Measurements from ENCODE around the gene VSNL1. TPM values are rescaled to one million over a fixed set of nuclear protein-coding genes. Genes with fewer than 3 reads are reported as not detected.

Gene VSNL1
- total RNA-seq, 1 experiment from 2014 or later = not detected

DNA sequence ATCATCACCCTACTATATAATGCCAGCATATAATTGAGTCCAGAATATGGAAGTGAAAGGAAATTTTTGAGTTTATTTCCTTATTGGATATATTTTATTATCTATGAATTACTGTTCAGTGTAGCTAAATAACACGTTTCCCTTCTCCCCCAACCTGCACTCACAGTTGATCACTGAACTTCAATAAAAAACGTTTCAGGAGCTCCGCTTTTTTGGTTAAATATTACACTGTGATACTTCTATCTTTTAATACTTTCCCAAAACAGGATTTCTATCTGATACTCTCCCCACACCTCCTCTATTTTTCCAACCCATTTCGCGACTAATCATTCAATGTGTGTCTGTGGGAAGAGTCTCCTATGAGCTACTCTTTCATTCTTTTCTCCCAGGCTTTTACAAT lies 7.2 kb downstream of the VSNL1 start:
- H3K4me1 ChIP-seq (ENCODE audit: insufficient read depth, low read length) = no peaks in the 10 kb centered on the region
- no peak overlapping the region for H3K4me3 ChIP-seq (ENCODE audit: low read length)
- H3K27ac ChIP-seq (ENCODE audit: low read length) = no peak overlapping the region
- H2AFZ ChIP-seq (ENCODE audit: low read length) = no peak overlapping the region
- no peaks in the 10 kb centered on the region for H3K79me2 ChIP-seq (ENCODE audit: low read length)
- ATAC-seq (no peak), DNase-seq (no peak)
- no TSS peak for BruUV-seq (replicated peaks)
- H3K9ac ChIP-seq (ENCODE audit: low read length) = no peak overlapping the region
- H3K4me2 ChIP-seq (ENCODE audit: low read length) = no peak overlapping the region
- TF ChIP-seq EZH2phosphoT487 (IDR thresholded peaks at IDR 0.05; ENCODE audit: borderline replicate concordance, low read length) (no peak), EZH2 (IDR thresholded peaks at IDR 0.05; ENCODE audit: low read length, unreplicated experiment) (no peak)
- TF ChIP-seq, protein P1, sequence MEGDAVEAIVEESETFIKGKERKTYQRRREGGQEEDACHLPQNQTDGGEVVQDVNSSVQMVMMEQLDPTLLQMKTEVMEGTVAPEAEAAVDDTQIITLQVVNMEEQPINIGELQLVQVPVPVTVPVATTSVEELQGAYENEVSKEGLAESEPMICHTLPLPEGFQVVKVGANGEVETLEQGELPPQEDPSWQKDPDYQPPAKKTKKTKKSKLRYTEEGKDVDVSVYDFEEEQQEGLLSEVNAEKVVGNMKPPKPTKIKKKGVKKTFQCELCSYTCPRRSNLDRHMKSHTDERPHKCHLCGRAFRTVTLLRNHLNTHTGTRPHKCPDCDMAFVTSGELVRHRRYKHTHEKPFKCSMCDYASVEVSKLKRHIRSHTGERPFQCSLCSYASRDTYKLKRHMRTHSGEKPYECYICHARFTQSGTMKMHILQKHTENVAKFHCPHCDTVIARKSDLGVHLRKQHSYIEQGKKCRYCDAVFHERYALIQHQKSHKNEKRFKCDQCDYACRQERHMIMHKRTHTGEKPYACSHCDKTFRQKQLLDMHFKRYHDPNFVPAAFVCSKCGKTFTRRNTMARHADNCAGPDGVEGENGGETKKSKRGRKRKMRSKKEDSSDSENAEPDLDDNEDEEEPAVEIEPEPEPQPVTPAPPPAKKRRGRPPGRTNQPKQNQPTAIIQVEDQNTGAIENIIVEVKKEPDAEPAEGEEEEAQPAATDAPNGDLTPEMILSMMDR (conservative IDR thresholded peaks at IDR 0.05; ENCODE audit: low read depth, low read length) = no peak
- CTCF ChIA-PET = no interaction called here
- intact Hi-C loops (cut with micrococcal nuclease) = no loop called here
- H3K9me3 ChIP-seq (ENCODE audit: low read length) = no peaks in the 10 kb centered on the region
- H3F3A ChIP-seq (ENCODE audit: low read length, unreplicated experiment) = no peaks in the 10 kb centered on the region
- POLR2A ChIA-PET (ENCODE audit: unreplicated experiment) = no interaction called here
- H3K27me3 ChIP-seq (ENCODE audit: low read length) = peaks cover 45% of the 10 kb centered on the region
- H3K36me3 ChIP-seq (ENCODE audit: low read depth, low read length) = no peaks in the 10 kb centered on the region
- H4K20me1 ChIP-seq (ENCODE audit: low read length) = no peaks in the 10 kb centered on the region
- no peaks in the 10 kb centered on the region for H3K9me2 ChIP-seq (replicated peaks; ENCODE audit: low read length)

DNA sequence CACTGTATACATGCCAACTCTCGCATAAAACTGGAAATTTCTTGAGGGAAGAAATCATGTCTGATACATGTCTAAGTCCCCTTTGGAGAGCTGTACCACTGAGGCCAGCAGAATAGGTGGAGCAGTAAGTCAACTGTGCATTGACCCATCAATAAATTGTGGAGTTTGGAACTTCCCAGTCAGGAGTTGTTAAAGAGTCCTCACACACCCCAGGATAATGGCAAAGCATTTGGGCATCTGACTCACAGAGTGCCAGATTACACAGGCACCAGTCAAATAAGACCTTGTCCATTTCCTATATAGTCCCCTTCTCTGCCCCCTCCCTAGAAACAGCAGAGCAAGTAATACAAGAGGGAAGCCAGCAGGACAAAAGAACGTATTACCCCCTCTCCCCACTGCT lies 10.4 kb downstream of the VSNL1 start:
- Histone ChIP-seq H3K9ac (ENCODE audit: low read length) (no peak overlapping the region), H3K9me2 (replicated peaks; ENCODE audit: low read length) (no peaks in the 10 kb centered on the region), H3K27ac (ENCODE audit: low read length) (no peak overlapping the region), H3K4me2 (ENCODE audit: low read length) (no peak overlapping the region), H3K36me3 (ENCODE audit: low read depth, low read length) (no peaks in the 10 kb centered on the region), H2AFZ (ENCODE audit: low read length) (no peak overlapping the region), H3K4me3 (ENCODE audit: low read length) (no peak overlapping the region), H4K20me1 (ENCODE audit: low read length) (no peaks in the 10 kb centered on the region), H3K27me3 (ENCODE audit: low read length) (peaks cover 20% of the 10 kb centered on the region; the same call in 1 of the 2 replicates), H3K79me2 (ENCODE audit: low read length) (no peaks in the 10 kb centered on the region), H3K9me3 (ENCODE audit: low read length) (no peaks in the 10 kb centered on the region), H3K4me1 (ENCODE audit: insufficient read depth, low read length) (no peaks in the 10 kb centered on the region), H3F3A (ENCODE audit: low read length, unreplicated experiment) (no peaks in the 10 kb centered on the region)
- ChIA-PET POLR2A (ENCODE audit: unreplicated experiment) (no interaction called here), CTCF (no interaction called here)
- no TSS peak for BruUV-seq (replicated peaks)
- DNase-seq (no peak), ATAC-seq (no peak)
- TF ChIP-seq EZH2 (IDR thresholded peaks at IDR 0.05; ENCODE audit: low read length, unreplicated experiment) (no peak), EZH2phosphoT487 (IDR thresholded peaks at IDR 0.05; ENCODE audit: borderline replicate concordance, low read length) (no peak)
- TF ChIP-seq, protein P1 (conservative IDR thresholded peaks at IDR 0.05; ENCODE audit: low read depth, low read length) = no peak
- intact Hi-C loops (cut with micrococcal nuclease) = no loop called here

DNA sequence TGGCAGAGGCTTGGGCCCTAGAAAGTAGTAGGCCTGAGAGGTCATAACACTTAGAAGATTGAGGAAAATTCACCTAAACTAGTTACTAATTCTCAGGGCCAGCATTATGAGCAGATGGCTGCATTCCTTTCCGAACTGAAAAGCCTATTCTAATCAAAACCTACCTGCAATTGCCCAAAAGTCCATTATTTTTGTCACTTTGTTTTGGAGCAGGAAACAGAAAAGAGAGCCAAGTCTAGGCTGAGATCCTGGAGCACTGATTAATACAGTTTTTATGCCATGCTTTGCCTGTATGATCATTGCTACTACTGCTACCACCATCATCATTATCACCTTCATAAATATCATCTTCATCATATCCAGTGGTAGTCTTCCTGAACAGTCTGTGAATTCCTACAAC lies 14.7 kb downstream of the VSNL1 start:
- ChIA-PET POLR2A (ENCODE audit: unreplicated experiment) (no interaction called here), CTCF (no interaction called here)
- no peak overlapping the region for H3K4me2 ChIP-seq (ENCODE audit: low read length)
- no peaks in the 10 kb centered on the region for H4K20me1 ChIP-seq (ENCODE audit: low read length)
- H3K36me3 ChIP-seq (ENCODE audit: low read depth, low read length) = no peaks in the 10 kb centered on the region
- H3K9me2 ChIP-seq (replicated peaks; ENCODE audit: low read length) = no peaks in the 10 kb centered on the region
- H3K79me2 ChIP-seq (ENCODE audit: low read length) = no peaks in the 10 kb centered on the region
- H3K4me3 ChIP-seq (ENCODE audit: low read length) = no peak overlapping the region
- H3K9ac ChIP-seq (ENCODE audit: low read length) = no peak overlapping the region
- no TSS peak for BruUV-seq (replicated peaks)
- no peaks in the 10 kb centered on the region for H3K4me1 ChIP-seq (ENCODE audit: insufficient read depth, low read length)
- ATAC-seq (no peak), DNase-seq (no peak)
- intact Hi-C loops (cut with micrococcal nuclease) = no loop called here
- TF ChIP-seq EZH2 (IDR thresholded peaks at IDR 0.05; ENCODE audit: low read length, unreplicated experiment) = no peak
- no peak for TF ChIP-seq EZH2phosphoT487 (IDR thresholded peaks at IDR 0.05; ENCODE audit: borderline replicate concordance, low read length)
- TF ChIP-seq, protein P1 (conservative IDR thresholded peaks at IDR 0.05; ENCODE audit: low read depth, low read length) = no peak
- no peaks in the 10 kb centered on the region for H3F3A ChIP-seq (ENCODE audit: low read length, unreplicated experiment)
- no peak overlapping the region for H2AFZ ChIP-seq (ENCODE audit: low read length)
- no peak overlapping the region for H3K27ac ChIP-seq (ENCODE audit: low read length)
- 0 out of 2 replicates have a peak, but pooled peaks cover under 1% of the 10 kb centered on the region for H3K27me3 ChIP-seq (ENCODE audit: low read length)
- H3K9me3 ChIP-seq (ENCODE audit: low read length) = no peaks in the 10 kb centered on the region
